Erythroblast (primary cell): ENCODE data around the gene DGKI.

Experiments used
- DNase-seq, 2 experiments: peaks; one replicate each; lab custom pipeline; 2025; lab: John Stamatoyannopoulos, UW
- GATA1 ChIP-seq: IDR thresholded peaks from 2 replicates; pipeline ENCODE4 v1.6.1; 2011; ENCODE audit warnings: low read depth, mild to moderate bottlenecking, control low read depth, low read length, moderate library complexity
- POLR2A ChIP-seq: IDR thresholded peaks from 2 replicates; pipeline ENCODE4 v1.6.1; 2011; ENCODE audit warnings: mild to moderate bottlenecking, low read length

Gene DGKI

DNA sequence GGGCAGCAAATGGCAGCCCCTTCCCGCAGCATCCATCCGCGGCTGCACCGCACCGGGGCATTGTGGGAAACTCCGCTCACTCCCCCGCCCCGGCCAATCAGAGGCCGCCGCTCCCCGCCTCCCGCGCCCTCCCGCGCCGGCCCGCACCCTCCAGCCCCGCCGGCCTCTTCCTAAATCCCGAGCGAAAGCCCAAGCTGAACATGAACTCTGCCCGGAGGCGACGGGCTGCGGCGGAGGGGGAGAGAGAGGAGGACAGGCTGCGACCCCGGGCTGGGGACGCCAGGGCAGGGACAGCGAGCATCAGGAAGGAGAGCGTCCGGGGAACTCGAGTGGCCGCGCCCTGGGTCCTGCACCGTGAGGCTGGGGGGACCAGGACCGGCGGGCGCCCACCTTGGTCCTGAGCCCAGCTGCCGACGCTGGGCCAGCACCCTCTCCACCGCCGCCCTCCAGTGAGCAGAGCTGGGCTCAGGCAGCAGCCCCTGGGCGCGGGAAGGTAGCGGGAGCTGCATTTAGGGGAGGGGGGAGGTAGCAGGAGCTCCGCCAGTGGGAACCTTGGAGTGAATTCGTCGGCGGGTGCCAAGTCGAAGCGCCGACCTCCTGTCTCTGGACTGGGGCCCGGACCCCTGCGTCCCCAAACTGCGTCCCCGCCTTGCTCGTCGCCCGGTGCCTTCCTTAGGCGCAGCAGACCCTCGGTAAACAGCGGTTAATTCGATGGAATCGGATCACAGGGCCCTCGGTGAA, at the start of gene DGKI:
Gene DGKI, minus strand, starts transcription at position 148 of the 741 bp plus-strand sequence.
- TF ChIP-seq GATA1 = no peak
- no peak for TF ChIP-seq POLR2A
- DNase-seq = no peak

DNA sequence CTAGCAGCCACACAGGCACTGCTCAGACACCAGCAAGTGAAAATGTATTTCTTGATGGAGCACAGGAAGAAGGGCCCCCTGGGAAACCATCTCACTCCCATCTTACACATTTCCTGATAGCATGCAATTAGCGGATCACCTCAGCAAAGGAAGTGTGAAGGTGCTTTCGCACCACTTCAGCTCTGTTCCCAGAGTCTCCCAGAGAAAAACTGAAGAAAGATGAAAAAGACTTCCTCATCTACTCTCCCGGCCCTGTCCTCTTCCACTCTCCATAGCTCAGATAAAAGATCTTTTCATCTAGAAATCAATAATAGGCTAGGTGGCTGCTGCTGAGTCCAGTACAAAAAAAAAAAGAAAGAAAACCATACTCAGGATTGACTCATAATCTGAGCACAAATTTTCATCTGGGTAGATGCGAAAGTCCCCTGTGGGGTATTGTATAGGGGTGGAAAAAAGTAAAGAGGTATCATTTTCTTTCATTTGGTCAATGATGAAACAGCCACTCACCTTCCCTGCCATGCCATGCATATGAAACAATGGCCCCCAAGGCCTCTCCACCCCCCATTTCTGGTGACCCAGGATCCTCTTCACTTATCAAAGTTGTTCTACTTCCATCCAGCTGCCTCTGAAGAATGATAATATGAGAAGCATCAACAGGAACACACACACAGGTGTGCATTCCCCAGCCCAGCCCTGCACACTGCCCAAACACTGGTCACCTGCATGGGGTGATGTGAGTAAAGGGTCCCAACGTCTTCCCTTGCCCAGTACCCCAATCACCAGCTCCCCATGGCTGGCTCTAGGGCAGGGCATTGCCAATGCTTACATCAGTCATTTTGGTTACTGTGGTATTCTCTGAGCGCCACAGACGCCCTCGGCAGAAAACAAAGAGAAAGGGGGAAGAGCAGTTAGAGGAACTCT, 48.8 kb upstream of the DGKI start:
- DNase-seq = no peak
- TF ChIP-seq GATA1 = no peak
- TF ChIP-seq POLR2A = no peak

DNA sequence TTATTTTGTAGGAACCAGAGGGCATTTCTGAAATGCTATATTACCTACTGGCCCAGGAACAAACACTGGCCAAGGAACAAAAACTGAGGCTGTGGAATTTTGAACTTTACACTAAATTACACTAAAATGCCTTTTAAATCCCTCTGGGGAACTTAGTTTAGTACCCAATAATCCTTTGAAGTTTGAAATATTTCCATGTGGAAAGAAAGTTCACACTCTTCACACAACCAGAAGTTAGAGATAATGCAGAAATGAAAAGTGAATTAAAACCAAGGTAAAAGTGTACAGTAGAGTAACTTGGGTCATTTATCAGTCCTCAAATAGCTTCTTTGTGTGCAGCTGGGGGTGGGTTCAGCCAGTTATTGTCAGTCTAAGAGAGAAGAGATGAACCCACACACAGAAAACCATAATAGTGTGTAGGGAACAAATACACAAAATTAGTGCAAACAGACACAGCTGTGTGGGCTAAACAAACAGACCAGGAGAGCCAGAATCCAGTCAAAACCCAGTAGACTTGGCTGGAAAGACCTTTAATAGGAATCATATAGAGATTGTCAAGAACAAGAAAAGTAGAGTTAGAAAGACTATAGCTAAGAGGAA, 46.5 kb upstream of the DGKI start:
- no peak for TF ChIP-seq POLR2A
- TF ChIP-seq GATA1 = no peak
- DNase-seq = no peak

DNA sequence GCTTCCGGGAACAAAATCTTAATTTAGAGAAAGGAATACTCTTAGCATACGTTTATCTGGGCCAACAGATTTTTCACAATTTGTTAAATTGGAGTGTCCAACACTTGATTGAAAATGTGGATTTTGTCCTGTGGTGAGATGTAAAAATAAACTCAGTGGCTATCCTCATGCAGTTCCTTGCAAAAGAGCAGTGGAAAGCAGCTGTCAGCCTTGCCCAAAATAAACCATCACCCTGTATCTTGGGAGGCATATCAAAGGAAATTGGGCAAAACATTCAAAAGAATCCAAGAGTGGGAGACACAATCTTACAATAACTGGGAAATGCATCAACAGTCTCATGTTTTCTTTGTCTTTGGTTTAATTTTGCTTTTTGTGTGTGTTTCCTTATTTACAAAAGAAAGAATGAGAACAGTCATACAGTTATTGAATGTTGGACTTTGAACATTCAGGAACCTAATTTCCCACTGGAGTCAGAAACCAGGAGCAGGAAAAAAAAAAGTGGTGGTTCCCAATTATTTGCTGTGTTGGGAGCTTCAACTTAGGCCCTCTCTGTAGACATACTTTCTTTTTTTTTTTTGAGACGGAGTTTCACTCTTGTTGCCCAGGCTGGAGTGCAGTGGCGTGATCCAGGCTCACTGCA, 44.4 kb upstream of the DGKI start:
- DNase-seq = no peak
- no peak for TF ChIP-seq GATA1
- TF ChIP-seq POLR2A = no peak

DNA sequence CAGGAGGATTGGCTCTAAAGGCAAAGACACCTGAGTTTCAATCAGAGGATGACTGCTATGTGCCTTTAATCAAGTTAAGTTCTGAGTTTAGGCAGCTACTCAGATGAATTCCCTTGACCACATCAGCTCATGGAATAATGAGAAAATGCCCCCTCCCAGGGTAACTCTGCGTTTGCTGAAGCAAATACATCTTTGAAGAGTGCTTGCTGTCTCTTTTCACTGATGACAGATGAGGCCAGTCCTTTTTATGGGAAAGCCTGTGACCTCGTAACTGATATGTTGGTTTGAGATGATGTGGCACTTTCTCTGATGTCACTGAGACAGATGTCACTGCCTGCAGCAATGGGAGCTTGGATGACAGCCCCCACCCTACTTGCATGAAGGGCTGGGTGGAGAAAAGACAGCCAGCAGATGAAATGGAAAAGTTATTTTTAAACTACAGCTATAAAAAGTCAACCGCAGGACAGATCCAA, 43.7 kb upstream of the DGKI start:
- TF ChIP-seq GATA1 = no peak
- TF ChIP-seq POLR2A = no peak
- DNase-seq = peak; percentile 37 to 70

DNA sequence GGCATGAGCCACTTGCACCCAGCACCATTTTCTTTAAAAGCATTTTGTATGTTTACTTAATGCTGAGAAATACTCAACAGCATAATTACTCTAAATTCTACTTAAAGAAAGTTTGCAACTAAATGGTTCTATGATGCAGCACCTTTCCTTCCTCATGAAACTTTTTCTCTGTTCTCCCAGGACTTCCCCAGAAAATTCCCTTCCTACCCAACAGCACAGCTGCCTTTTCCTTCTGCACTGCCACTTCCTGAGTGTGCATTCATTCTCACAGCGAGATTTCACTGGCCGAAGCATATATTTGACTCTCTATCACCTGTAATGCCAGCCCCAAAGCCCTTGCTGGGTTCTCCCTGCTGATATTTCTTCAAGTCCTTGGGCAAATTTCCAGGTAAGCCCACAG, 41.5 kb upstream of the DGKI start:
- DNase-seq = no peak
- TF ChIP-seq POLR2A (no peak), GATA1 (no peak)

DNA sequence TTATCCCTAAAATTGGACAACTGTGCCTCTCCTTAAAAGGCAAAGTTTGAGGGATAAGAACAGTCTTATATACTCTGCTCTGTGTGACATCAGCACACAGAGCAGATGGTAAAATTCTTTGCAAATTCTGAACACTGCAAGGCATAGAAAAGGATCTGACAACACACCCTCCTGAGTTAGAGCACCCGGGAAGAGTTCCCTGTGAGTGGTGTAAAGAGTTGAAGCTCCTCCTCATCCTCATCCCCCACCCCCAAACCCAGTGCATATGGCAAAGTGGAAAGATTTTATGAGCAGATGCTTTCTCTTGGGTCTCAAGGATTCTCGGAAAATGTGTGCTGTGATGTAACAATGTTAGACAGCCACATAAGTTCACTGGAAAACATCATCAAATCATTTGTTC, 40.0 kb upstream of the DGKI start:
- no peak for DNase-seq
- TF ChIP-seq POLR2A = no peak

DNA sequence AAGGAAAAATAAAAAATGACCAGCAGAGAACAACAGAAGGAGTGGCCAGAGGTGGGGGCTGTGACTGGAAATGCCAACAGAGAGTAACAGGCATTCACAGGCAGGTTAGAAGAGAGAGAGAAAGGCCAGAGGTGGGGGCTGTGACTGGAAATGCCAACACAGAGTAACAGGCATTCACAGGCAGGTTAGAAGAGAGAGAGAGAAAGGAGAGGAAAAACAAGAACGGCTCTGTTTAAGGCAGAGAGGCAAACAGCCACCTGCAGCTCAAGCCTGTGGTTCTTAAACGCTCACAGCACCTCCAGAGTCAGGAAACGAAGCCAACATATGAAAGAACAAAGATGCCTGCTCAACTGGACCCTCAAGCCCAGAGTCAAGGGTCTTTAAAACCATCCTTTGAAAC, 39.5 kb upstream of the DGKI start:
- DNase-seq = no peak
- TF ChIP-seq POLR2A (no peak), GATA1 (no peak)

DNA sequence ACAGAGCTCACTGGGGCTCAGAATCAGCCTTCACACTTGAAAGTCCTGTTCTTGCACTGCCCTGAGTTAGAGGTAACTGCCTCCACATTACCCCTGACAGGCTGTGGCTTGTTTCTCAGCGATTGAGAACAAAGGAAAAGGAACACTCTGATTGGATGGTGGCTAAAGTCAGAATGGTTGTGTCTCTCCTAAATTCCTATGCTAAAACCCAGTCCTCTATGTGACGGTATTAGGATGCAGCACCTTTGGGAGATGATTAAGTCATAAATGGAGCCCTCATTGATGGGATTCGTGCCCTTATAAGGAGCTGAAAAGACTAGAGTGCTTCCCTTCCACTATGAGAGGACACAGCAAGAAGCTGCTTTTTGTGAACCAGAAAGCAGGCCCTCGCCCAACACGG, 38.9 kb upstream of the DGKI start:
- no peak for DNase-seq

DNA sequence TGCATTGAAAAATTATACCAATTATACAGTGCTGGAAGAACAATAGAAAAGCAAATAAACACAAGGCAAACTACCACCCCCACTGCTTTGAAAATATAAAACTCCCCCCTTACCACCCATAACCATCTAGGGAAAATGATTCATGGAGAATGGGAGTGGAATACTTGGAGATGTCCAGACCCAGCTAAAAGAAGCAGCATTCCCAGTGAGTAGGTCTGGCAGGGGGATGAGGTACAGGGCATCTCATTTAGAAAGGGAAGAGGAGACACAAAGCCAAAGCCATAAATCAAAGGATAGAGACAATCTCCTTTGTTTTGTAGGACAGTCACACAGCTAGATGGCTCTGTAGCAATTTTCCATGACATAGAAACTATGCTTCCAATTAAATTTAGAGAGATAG, 36.0 kb upstream of the DGKI start:
- DNase-seq = no peak
- TF ChIP-seq GATA1 (no peak), POLR2A (no peak)

More for the DNA sequence above, 38.9 kb upstream of the DGKI start:
- TF ChIP-seq POLR2A (no peak), GATA1 (no peak)

DNA sequence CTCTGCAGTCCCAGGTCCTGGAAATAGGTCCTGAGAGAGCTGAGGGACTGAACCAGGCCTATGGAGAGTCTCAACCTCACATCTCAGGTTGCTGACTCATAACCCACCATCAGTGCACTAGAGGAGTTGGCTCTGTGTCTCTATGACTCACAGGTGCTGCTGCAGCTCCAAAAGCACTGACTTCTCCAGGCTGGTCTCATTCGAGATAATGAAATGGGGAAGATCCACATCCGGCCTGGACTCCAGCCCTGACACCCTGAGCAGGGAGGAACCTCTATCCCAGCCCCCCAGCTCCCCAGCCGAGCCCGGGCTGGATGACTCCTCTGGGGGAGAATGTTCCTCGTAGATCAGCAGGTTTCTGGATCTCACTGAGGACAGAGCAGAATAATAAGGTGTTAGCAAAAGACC, 35.5 kb upstream of the DGKI start:
- peak in 1 of 2 experiments; percentile 44 for DNase-seq

DNA sequence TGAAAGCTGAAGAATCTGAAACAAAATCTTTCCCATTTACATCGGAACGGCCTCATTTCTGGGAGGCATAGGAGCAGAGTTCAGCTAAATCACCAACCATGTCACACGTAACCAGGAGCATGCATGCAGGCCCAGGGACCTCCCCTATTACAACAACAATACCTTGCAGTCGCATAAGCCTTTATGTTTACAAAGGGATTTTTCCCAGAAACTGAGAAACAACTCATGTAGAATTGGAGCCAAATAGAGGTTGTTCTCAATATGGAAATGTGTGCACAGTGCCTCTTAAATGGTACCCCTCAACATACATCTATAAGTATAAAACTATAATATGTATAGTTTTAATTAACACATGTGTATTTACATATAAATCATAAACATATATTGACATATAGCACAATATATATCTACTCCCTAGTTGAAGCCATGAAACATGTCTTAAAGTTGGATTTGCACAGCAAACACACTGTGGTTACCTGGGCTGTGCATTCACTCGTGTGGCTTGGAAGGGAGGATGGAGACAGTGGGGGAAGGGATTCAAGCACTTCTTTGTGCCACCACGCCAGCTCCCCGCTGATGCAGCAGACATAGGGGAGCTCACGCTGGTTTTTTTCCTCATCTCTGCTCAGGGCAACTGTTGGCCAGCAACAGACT, 35.0 kb upstream of the DGKI start:
- DNase-seq = no peak

More for the DNA sequence above, 35.5 kb upstream of the DGKI start:
- TF ChIP-seq POLR2A (no peak), GATA1 (no peak)

DNA sequence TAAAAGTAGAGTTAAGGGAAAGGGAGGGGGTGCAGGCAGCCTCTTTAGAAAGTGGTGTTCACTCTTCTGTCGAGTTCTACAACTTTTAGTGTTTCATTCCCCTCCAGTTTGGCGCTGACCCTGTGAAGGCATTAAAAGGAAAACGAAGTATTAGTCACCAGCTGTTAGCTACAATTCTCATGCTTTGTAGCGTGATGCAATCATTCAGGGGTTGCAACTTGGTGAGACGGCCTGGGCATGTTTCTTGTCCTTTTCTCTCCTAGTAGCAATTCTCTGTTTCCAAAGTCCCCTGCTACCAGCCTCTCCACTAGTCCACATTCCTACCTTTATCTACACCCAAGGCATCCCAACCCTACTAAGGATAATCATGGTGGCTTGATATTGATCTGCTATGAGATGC, 33.7 kb upstream of the DGKI start:
- TF ChIP-seq POLR2A (no peak), GATA1 (no peak)
- no peak for DNase-seq

More for the DNA sequence above, 35.0 kb upstream of the DGKI start:
- no peak for TF ChIP-seq POLR2A
- no peak for TF ChIP-seq GATA1
